H1 (cell line): ENCODE results near the gene RAB40B. TPM values are rescaled to one million over a fixed set of nuclear protein-coding genes. Genes with fewer than 3 reads are reported as not detected.

ENCODE experiments used
- CTCF ChIA-PET: fragments of 300-600 bp; sonication (Branson Sonifier 250); formaldehyde crosslinking; loops from one replicate; lab custom pipeline; 2021; ENCODE audit not compliant: partially characterized antibody; lab: Charles Lee
- POLR2A ChIA-PET: fragments of 300-600 bp; sonication (Branson Sonifier 250); formaldehyde crosslinking; loops from one replicate; lab custom pipeline; 2021; ENCODE audit warnings: inconsistent platforms; ENCODE audit not compliant: partially characterized antibody; lab: Charles Lee
- DNase-seq, 2 experiments: peaks; one replicate each; pipeline versions ENCODE4 v3.0.0 to v3.0.0-alpha.2; 2010 to 2022; ENCODE audit warnings: low spot score in 2 of 2, low read depth in 1 of 2, mixed read lengths in 1 of 2
- FAIRE-seq: peaks from 2 replicates; lab custom pipeline; 2011; peaks lifted over from hg19 to GRCh38; lab: Jason Lieb, UNC
- H2AFZ ChIP-seq: 2 replicates; pipeline ENCODE4 v1.8.1; 2012; ENCODE audit warnings: low read length, inconsistent platforms
- H2AK5ac ChIP-seq: 2 replicates; pipeline ENCODE4 v1.6.1; 2013; ENCODE audit warnings: low read depth, low read length
- H2BK120ac ChIP-seq: replicated peaks from 2 replicates; pipeline ENCODE3; 2013; ENCODE audit warnings: low read depth, low read length, inconsistent platforms
- H2BK12ac ChIP-seq: 2 replicates; pipeline ENCODE4 v1.6.1; 2013; ENCODE audit warnings: low read depth, low read length
- H2BK15ac ChIP-seq: 2 replicates; pipeline ENCODE4 v1.6.1; 2013; ENCODE audit warnings: low read length
- H2BK20ac ChIP-seq: 2 replicates; pipeline ENCODE4 v1.6.1; 2013; ENCODE audit warnings: low read length
- H2BK5ac ChIP-seq: 2 replicates; pipeline ENCODE4 v1.6.1; 2013; ENCODE audit warnings: low read depth, low read length
- H3K14ac ChIP-seq: 2 replicates; pipeline ENCODE4 v1.6.1; 2013; ENCODE audit warnings: inconsistent platforms; ENCODE audit not compliant: insufficient read length
- H3K18ac ChIP-seq: 2 replicates; pipeline ENCODE4 v1.6.1; 2013; ENCODE audit warnings: low read length; ENCODE audit errors: extremely low read depth
- H3K23ac ChIP-seq: 2 replicates; pipeline ENCODE4 v1.6.1; 2013; ENCODE audit warnings: inconsistent platforms; ENCODE audit not compliant: insufficient read length
- H3K23me2 ChIP-seq: 2 replicates; pipeline ENCODE4 v1.6.1; 2013; ENCODE audit warnings: low read depth, low read length
- H3K27ac ChIP-seq: 2 replicates; pipeline ENCODE4 v1.6.1; 2011; ENCODE audit warnings: low read depth, low read length, inconsistent platforms
- H3K27me3 ChIP-seq, 4 experiments: replicated peaks in 1 of 4; 1 replicate in 1 of 4; 2 replicates in 3 of 4; pipeline versions ENCODE4 v1.6.1 to v1.8.1; 2011 to 2013; ENCODE audit warnings: low read length in 3 of 4, mild to moderate bottlenecking in 3 of 4, inconsistent platforms in 2 of 4, mixed read lengths in 2 of 4, moderate library complexity in 1 of 4; ENCODE audit not compliant: control insufficient read depth in 3 of 4, insufficient read depth in 3 of 4; ENCODE audit errors: extremely low read depth in 1 of 4
- H3K36me3 ChIP-seq, 4 experiments: 2 replicates each; pipeline versions ENCODE4 v1.6.1 to v1.8.1; 2011 to 2013; ENCODE audit warnings: mild to moderate bottlenecking in 4 of 4, low read length in 3 of 4, moderate library complexity in 2 of 4, control low read depth in 1 of 4, inconsistent platforms in 1 of 4; ENCODE audit not compliant: insufficient read depth in 4 of 4, control insufficient read depth in 2 of 4
- H3K4ac ChIP-seq: replicated peaks from 2 replicates; pipeline ENCODE3; 2013; ENCODE audit warnings: low read length, low read depth, mixed read lengths, inconsistent platforms; ENCODE audit not compliant: insufficient read length
- H3K4me1 ChIP-seq, 4 experiments: replicated peaks in 1 of 4; 1 replicate in 1 of 4; 2 replicates in 3 of 4; pipeline versions ENCODE4 v1.6.1 to v1.8.1; 2011 to 2013; ENCODE audit warnings: low read length in 3 of 4, inconsistent platforms in 2 of 4, mixed read lengths in 1 of 4; ENCODE audit not compliant: insufficient read depth in 4 of 4, control insufficient read depth in 3 of 4
- H3K4me2 ChIP-seq, 2 experiments: 2 replicates each; pipeline versions ENCODE4 v1.6.1 to v1.8.1; 2011 to 2013; ENCODE audit warnings: low read depth in 2 of 2, low read length in 2 of 2, control low read depth in 1 of 2, inconsistent platforms in 1 of 2, mild to moderate bottlenecking in 1 of 2; ENCODE audit not compliant: insufficient read depth in 1 of 2
- H3K4me3 ChIP-seq, 4 experiments: fragments of 200-600, 300-600 bp in 1 of 4; sonication (generic), shearing (Covaris generic), sonication (Bioruptor Twin) in 1 of 4; 2 replicates each; pipeline versions ENCODE4 v1.5.1 to v1.8.1; 2011 to 2016; ENCODE audit warnings: low read length in 4 of 4, low read depth in 3 of 4, control low read depth in 2 of 4, inconsistent platforms in 2 of 4, mild to moderate bottlenecking in 2 of 4, mixed read lengths in 1 of 4, moderate library complexity in 1 of 4; ENCODE audit not compliant: insufficient read depth in 2 of 4; ENCODE audit errors: extremely low read depth in 1 of 4
- H3K56ac ChIP-seq: replicated peaks from 2 replicates; pipeline ENCODE3; 2013; ENCODE audit warnings: low read depth, mild to moderate bottlenecking, mixed read lengths, low read length, inconsistent platforms; ENCODE audit not compliant: insufficient read length
- H3K79me1 ChIP-seq: 2 replicates; pipeline ENCODE4 v1.6.1; 2013; ENCODE audit warnings: low read depth, low read length, control low read depth
- H3K79me2 ChIP-seq, 2 experiments: 2 replicates each; pipeline versions ENCODE4 v1.6.1 to v1.8.1; 2012 to 2013; ENCODE audit warnings: low read length in 2 of 2, mild to moderate bottlenecking in 2 of 2, inconsistent platforms in 1 of 2; ENCODE audit not compliant: insufficient read depth in 2 of 2, control insufficient read depth in 1 of 2
- H3K9ac ChIP-seq, 4 experiments: replicated peaks in 1 of 4; 1 replicate in 1 of 4; 2 replicates in 3 of 4; pipeline versions ENCODE4 v1.6.1 to v1.8.1; 2011 to 2013; ENCODE audit warnings: low read depth in 3 of 4, low read length in 3 of 4, control low read depth in 2 of 4, mild to moderate bottlenecking in 2 of 4, moderate library complexity in 2 of 4, inconsistent platforms in 1 of 4; ENCODE audit errors: extremely low read depth in 1 of 4
- H3K9me3 ChIP-seq, 2 experiments: 2 replicates each; pipeline versions ENCODE4 v1.6.1 to v1.8.1; 2012 to 2013; ENCODE audit warnings: mild to moderate bottlenecking in 2 of 2, moderate library complexity in 2 of 2, control low read depth in 1 of 2, inconsistent platforms in 1 of 2, low read depth in 1 of 2, low read length in 1 of 2, mixed read lengths in 1 of 2; ENCODE audit not compliant: insufficient read depth in 2 of 2
- H4K20me1 ChIP-seq, 2 experiments: replicated peaks in 1 of 2; 2 replicates each; pipeline versions ENCODE3 to v1.8.1; 2011 to 2013; ENCODE audit warnings: inconsistent platforms in 2 of 2, low read length in 2 of 2, mild to moderate bottlenecking in 1 of 2; ENCODE audit not compliant: insufficient read depth in 2 of 2, control insufficient read depth in 1 of 2
- H4K5ac ChIP-seq: 2 replicates; pipeline ENCODE4 v1.6.1; 2013; ENCODE audit warnings: low read length, low read depth, mixed read lengths, inconsistent platforms; ENCODE audit not compliant: insufficient read length
- H4K8ac ChIP-seq: 2 replicates; pipeline ENCODE4 v1.8.0; 2013; ENCODE audit warnings: mild to moderate bottlenecking, moderate library complexity, low read length, inconsistent platforms; ENCODE audit not compliant: insufficient read depth; ENCODE audit errors: extremely low read depth
- H4K91ac ChIP-seq: replicated peaks from 2 replicates; pipeline ENCODE3; 2013; ENCODE audit warnings: low read length, mixed read lengths, inconsistent platforms; ENCODE audit not compliant: insufficient read length
- BCL11A ChIP-seq, 2 experiments: IDR thresholded peaks; one replicate each; pipeline ENCODE4 v1.6.1; 2011; ENCODE audit warnings: low read depth in 2 of 2, low read length in 2 of 2, mild to moderate bottlenecking in 2 of 2
- CHD2 ChIP-seq: IDR thresholded peaks from 2 replicates; pipeline ENCODE4 v1.6.1; 2012; ENCODE audit warnings: low read length, improper control_type of control experiment
- CTCF ChIP-seq, 3 experiments: IDR thresholded peaks; 1 replicate in 2 of 3; 2 replicates in 1 of 3; pipeline versions ENCODE4 v1.5.1 to v1.6.1; 2011; ENCODE audit warnings: low read length in 3 of 3, mild to moderate bottlenecking in 3 of 3, inconsistent platforms in 2 of 3, low read depth in 1 of 3, moderate library complexity in 1 of 3; ENCODE audit not compliant: insufficient read depth in 1 of 3; ENCODE audit errors: control extremely low read depth in 1 of 3
- JUN ChIP-seq: IDR thresholded peaks from 2 replicates; pipeline ENCODE4 v1.6.1; 2011; ENCODE audit warnings: low read depth, mild to moderate bottlenecking, improper control_type of control experiment, low read length
- KDM4A ChIP-seq: IDR thresholded peaks from one replicate; pipeline ENCODE4 v1.7.1; 2012; ENCODE audit warnings: low read depth, mild to moderate bottlenecking, moderate library complexity, low read length, inconsistent platforms; ENCODE audit not compliant: severe bottlenecking
- MAFK ChIP-seq: IDR thresholded peaks from 2 replicates; pipeline ENCODE4 v1.6.1; 2012; ENCODE audit warnings: low read depth, mild to moderate bottlenecking, improper control_type of control experiment, low read length
- POU5F1 ChIP-seq: IDR thresholded peaks from 2 replicates; pipeline ENCODE4 v1.6.1; 2011; ENCODE audit warnings: low read depth, mild to moderate bottlenecking, low read length, moderate library complexity
- RAD21 ChIP-seq, 2 experiments: IDR thresholded peaks in 1 of 2; conservative IDR thresholded peaks in 1 of 2; 2 replicates each; pipeline ENCODE4 v1.6.1; 2011; ENCODE audit warnings: low read depth in 2 of 2, low read length in 2 of 2, improper control_type of control experiment in 1 of 2, inconsistent platforms in 1 of 2, mild to moderate bottlenecking in 1 of 2, moderate library complexity in 1 of 2
- SIX5 ChIP-seq: IDR thresholded peaks from 2 replicates; pipeline ENCODE4 v1.6.1; 2011; ENCODE audit warnings: mild to moderate bottlenecking, low read depth, low read length
- SP4 ChIP-seq: IDR thresholded peaks from 2 replicates; pipeline ENCODE4 v1.6.1; 2012; ENCODE audit warnings: low read length, inconsistent platforms
- YY1 ChIP-seq: IDR thresholded peaks from 2 replicates; pipeline ENCODE4 v1.6.1; 2011; ENCODE audit warnings: low read depth, mild to moderate bottlenecking, low read length
- WGBS, 2 experiments: shearing (Covaris generic) in 1 of 2; methylation state at CpG; one replicate each; pipeline versions ENCODE4 v1.1.6 to v1.1.7; 2013 to 2015; ENCODE audit warnings: low lambda C conversion rate in 2 of 2, mixed read lengths in 2 of 2, inconsistent platforms in 1 of 2, low coverage in 1 of 2, missing lambda C conversion rate in 1 of 2; ENCODE audit not compliant: insufficient replicate concordance in 2 of 2, insufficient coverage in 1 of 2, insufficient read length in 1 of 2; ENCODE audit errors: extremely low coverage in 1 of 2, missing lambda C conversion rate in 1 of 2; 5-methylcytosine and 5-hydroxymethylcytosine counted together
- polyA plus RNA-seq, 7 experiments: library from polyadenylated mRNA; depleted of rRNA in 3 of 7; stranded (reverse) in 5 of 7; unstranded in 2 of 7; fragments of >200 nt in 5 of 7; fragments of 200-250 nt in 2 of 7; gene quantifications; 1 replicate in 5 of 7; 2 replicates in 1 of 7; 4 replicates in 1 of 7; pipeline versions ENCODE4 v1.2.1 to v1.2.3, GENCODE V29; 2011 to 2013; ENCODE audit warnings: missing spikeins in 2 of 7, mixed read lengths in 2 of 7
- total RNA-seq: library from RNA; stranded (reverse); fragmentation: NEBNext Ultra II Directional; extraction: Animal tissue kit (Norgen Biotek cat#: 25700); gene quantifications from 2 replicates; pipeline ENCODE4 v1.2.1, GENCODE V29; 2021

Gene RAB40B
- total and polyA plus RNA-seq, 2 of the 8 experiments (the other 6 are each of a cell fraction or from before 2014, with no cell fraction given), result 3.1 to 4.6 TPM

GRCh38 chr17:82662711-82663261, 35.7 kb downstream of the RAB40B start:
- FAIRE-seq, result no peak

More at GRCh38 chr17:82662711-82663261, 35.7 kb downstream of the RAB40B start:
- Histone ChIP-seq H2BK5ac (no peak overlapping the region), H3K4me1 (no peaks in the 10 kb centered on the region), H2BK120ac (no peak overlapping the region), H2BK15ac (no peak overlapping the region), H3K4ac (peak overlapping the region; percentile 53), H3K4me2 (no peak overlapping the region), H3K79me2 (no peaks in the 10 kb centered on the region), H3K23ac (no peak overlapping the region), H3K27me3 (no peaks in the 10 kb centered on the region), H3K14ac (no peak overlapping the region), H3K9me3 (peaks cover 0 to 4% of the 10 kb centered on the region in 2 experiments; a peak in 1 of 4 replicates), H4K5ac (no peak overlapping the region), H3K36me3 (no peaks in the 10 kb centered on the region; a peak in 1 of 8 replicates), H3K27ac (no peak overlapping the region; the same call in 1 of the 2 replicates)
- no peak for TF ChIP-seq MAFK
- no peak for TF ChIP-seq YY1
- TF ChIP-seq JUN, result no peak
- TF ChIP-seq SP4, result no peak
- TF ChIP-seq KDM4A, result no peak
- peak in 1 of 3 experiments; percentile 22; a peak in 1 of 4 replicates for TF ChIP-seq CTCF (IDR thresholded peaks at IDR 0.05; ENCODE audit: control extremely low read depth in 1 of 3, insufficient read depth in 1 of 3, low read depth in 1 of 3, low read length in 3 of 3)
- TF ChIP-seq SIX5, result no peak
- no peak for TF ChIP-seq BCL11A (IDR thresholded peaks at IDR 0.05; ENCODE audit: low read depth in 2 of 2, low read length in 2 of 2)
- no peak for TF ChIP-seq CHD2
- peak; percentile 34 to 52; a peak in 3 of 4 replicates for TF ChIP-seq RAD21 (IDR thresholded peaks at IDR 0.05 in 1 of 2, conservative IDR thresholded peaks at IDR 0.05 in 1 of 2; ENCODE audit: low read depth in 2 of 2, low read length in 2 of 2)
- TF ChIP-seq POU5F1, result no peak
- TF ChIP-seq, all 59 proteins: peak for 2
- Histone ChIP-seq H4K91ac (no peak overlapping the region), H3K79me1 (no peaks in the 10 kb centered on the region), H2BK12ac (no peak overlapping the region), H2BK20ac (no peak overlapping the region), H4K20me1 (peaks cover 0 to 9% of the 10 kb centered on the region in 2 experiments), H2AFZ (no peak overlapping the region), H4K8ac (peak overlapping the region; percentile 68; the same call in 1 of the 2 replicates), H3K4me3 (no peak overlapping the region), H3K56ac (no peak overlapping the region), H3K9ac (no peak overlapping the region), H3K23me2 (no peaks in the 10 kb centered on the region), H3K18ac (no peak overlapping the region), H2AK5ac (no peak overlapping the region)
- CTCF ChIA-PET, result interaction anchor here (0.5 to 4.4 kb wide), 9 partner anchors 12 to 326 kb away, joined by 3 to 23 read pairs (median 4); no protein-coding TSS in a partner anchor
- 91% methylated on average over 20 of the region's 20 CpGs; no CpG with 5 or more reads in 1 of the 2 experiments for whole genome bisulfite sequencing, 2 experiments
- POLR2A ChIA-PET, result interaction anchor here (1.2 kb wide), 1 partner anchor 49 kb away, joined by 3 read pairs; no protein-coding TSS in a partner anchor
- DNase-seq, result no peak
